Loucy (cell line): Measurements from ENCODE around the gene ELOVL1.

Source experiments
- H2AFZ ChIP-seq: fragments of 200-600 bp; sonication (generic); 2 replicates; pipeline ENCODE4 v1.6.0; 2016; ENCODE audit warnings: antibody characterized with exemption, mild to moderate bottlenecking, low read length, moderate library complexity
- H3F3A ChIP-seq: fragments of 200-600 bp; 2 replicates; pipeline ENCODE4 v1.6.0; 2016; ENCODE audit warnings: antibody characterized with exemption, low read depth, mild to moderate bottlenecking
- H3K27me3 ChIP-seq: fragments of 200-600 bp; sonication (generic); 2 replicates; pipeline ENCODE4 v1.6.1; 2014; ENCODE audit warnings: low read length, mild to moderate bottlenecking; ENCODE audit not compliant: insufficient read depth, poor library complexity, severe bottlenecking
- H3K36me3 ChIP-seq: fragments of 200-600 bp; sonication (generic); 2 replicates; pipeline ENCODE4 v1.6.1; 2016; ENCODE audit warnings: low read length; ENCODE audit not compliant: insufficient read depth
- H3K4me1 ChIP-seq: fragments of 200-600 bp; sonication (generic); 2 replicates; pipeline ENCODE4 v1.5.1; 2014; ENCODE audit warnings: low read length, mild to moderate bottlenecking; ENCODE audit not compliant: insufficient read depth, poor library complexity, severe bottlenecking
- H3K4me2 ChIP-seq: fragments of 200-600 bp; sonication (generic); 2 replicates; pipeline ENCODE4 v1.6.0; 2014; ENCODE audit warnings: antibody characterized with exemption, low read length, low read depth, mild to moderate bottlenecking; ENCODE audit not compliant: poor library complexity, severe bottlenecking
- H3K4me3 ChIP-seq: fragments of 200-600 bp; sonication (generic); 2 replicates; pipeline ENCODE4 v1.5.1; 2014; ENCODE audit warnings: low read length, mild to moderate bottlenecking, mixed read lengths; ENCODE audit not compliant: poor library complexity, severe bottlenecking
- H3K79me2 ChIP-seq: fragments of 200-600 bp; sonication (generic); 2 replicates; pipeline ENCODE4 v1.6.1; 2014; ENCODE audit warnings: low read length; ENCODE audit not compliant: insufficient read depth
- H3K9ac ChIP-seq: fragments of 200-600 bp; sonication (generic); 2 replicates; pipeline ENCODE4 v1.6.0; 2014; ENCODE audit warnings: mild to moderate bottlenecking, low read depth, low read length, moderate library complexity; ENCODE audit not compliant: poor library complexity, severe bottlenecking
- H3K9me2 ChIP-seq: fragments of 200-600 bp; sonication (generic); replicated peaks from 2 replicates; pipeline ENCODE4 v1.6.1; 2016; ENCODE audit warnings: low read depth, low read length, mixed read lengths
- H3K9me3 ChIP-seq: fragments of 200-600 bp; sonication (generic); 2 replicates; pipeline ENCODE4 v1.6.1; 2014; ENCODE audit warnings: mild to moderate bottlenecking, antibody characterized with exemption, low read length, low read depth; ENCODE audit not compliant: insufficient read depth
- H4K20me1 ChIP-seq: fragments of 200-600 bp; sonication (generic); 2 replicates; pipeline ENCODE4 v1.6.0; 2014; ENCODE audit warnings: antibody characterized with exemption, low read length, mild to moderate bottlenecking; ENCODE audit not compliant: insufficient read depth, poor library complexity, severe bottlenecking
- CTCF ChIP-seq: fragments of 200-600 bp; sonication (generic); conservative IDR thresholded peaks from 2 replicates; pipeline ENCODE4 v1.5.1; 2014; ENCODE audit warnings: mild to moderate bottlenecking, antibody characterized with exemption, low read length
- EZH2phosphoT487 ChIP-seq: fragments of 200-600 bp; IDR thresholded peaks from 2 replicates; pipeline ENCODE4 v1.6.1; 2018; ENCODE audit warnings: antibody characterized with exemption, mild to moderate bottlenecking, moderate library complexity, borderline replicate concordance

The ELOVL1 gene

GRCh38 chr1:43314233-43314632, 53.6 kb downstream of the ELOVL1 start:
- H3K4me3 ChIP-seq: no peak overlapping the region
- no peak overlapping the region for H3K9ac ChIP-seq
- H3K9me3 ChIP-seq: no peaks in the 10 kb centered on the region
- H3F3A ChIP-seq: no peaks in the 10 kb centered on the region
- TF ChIP-seq CTCF (no peak), EZH2phosphoT487 (no peak)
- H4K20me1 ChIP-seq: no peaks in the 10 kb centered on the region
- H3K4me1 ChIP-seq: no peaks in the 10 kb centered on the region
- H2AFZ ChIP-seq: no peak overlapping the region
- no peaks in the 10 kb centered on the region for H3K27me3 ChIP-seq
- H3K9me2 ChIP-seq: no peaks in the 10 kb centered on the region
- no peak overlapping the region for H3K4me2 ChIP-seq
- H3K36me3 ChIP-seq: no peaks in the 10 kb centered on the region
- H3K79me2 ChIP-seq: no peaks in the 10 kb centered on the region

GRCh38 chr1:43313771-43314170, 54.0 kb downstream of the ELOVL1 start:
- TF ChIP-seq CTCF: no peak
- TF ChIP-seq EZH2phosphoT487: no peak
- Histone ChIP-seq H3K27me3 (no peaks in the 10 kb centered on the region), H3K36me3 (no peaks in the 10 kb centered on the region), H3K9me3 (no peaks in the 10 kb centered on the region), H3K9me2 (no peaks in the 10 kb centered on the region), H3F3A (no peaks in the 10 kb centered on the region), H3K4me1 (no peaks in the 10 kb centered on the region), H3K4me3 (no peak overlapping the region), H3K4me2 (no peak overlapping the region), H4K20me1 (no peaks in the 10 kb centered on the region), H2AFZ (no peak overlapping the region), H3K9ac (no peak overlapping the region), H3K79me2 (no peaks in the 10 kb centered on the region)
